Smooth muscle cell of trachea (primary cell): ENCODE results near the gene ZNF600. TPM values are rescaled to one million over a fixed set of nuclear protein-coding genes. Genes with fewer than 3 reads are reported as not detected.

Experiments used
- total RNA-seq: library from RNA; depleted of rRNA; stranded (reverse); fragments of >200 nt; gene quantifications from 2 replicates; pipeline ENCODE4 v1.2.1, GENCODE V29; 2014

Gene ZNF600
- total RNA-seq: 3.3 and 4.7 TPM in 2 replicates

DNA sequence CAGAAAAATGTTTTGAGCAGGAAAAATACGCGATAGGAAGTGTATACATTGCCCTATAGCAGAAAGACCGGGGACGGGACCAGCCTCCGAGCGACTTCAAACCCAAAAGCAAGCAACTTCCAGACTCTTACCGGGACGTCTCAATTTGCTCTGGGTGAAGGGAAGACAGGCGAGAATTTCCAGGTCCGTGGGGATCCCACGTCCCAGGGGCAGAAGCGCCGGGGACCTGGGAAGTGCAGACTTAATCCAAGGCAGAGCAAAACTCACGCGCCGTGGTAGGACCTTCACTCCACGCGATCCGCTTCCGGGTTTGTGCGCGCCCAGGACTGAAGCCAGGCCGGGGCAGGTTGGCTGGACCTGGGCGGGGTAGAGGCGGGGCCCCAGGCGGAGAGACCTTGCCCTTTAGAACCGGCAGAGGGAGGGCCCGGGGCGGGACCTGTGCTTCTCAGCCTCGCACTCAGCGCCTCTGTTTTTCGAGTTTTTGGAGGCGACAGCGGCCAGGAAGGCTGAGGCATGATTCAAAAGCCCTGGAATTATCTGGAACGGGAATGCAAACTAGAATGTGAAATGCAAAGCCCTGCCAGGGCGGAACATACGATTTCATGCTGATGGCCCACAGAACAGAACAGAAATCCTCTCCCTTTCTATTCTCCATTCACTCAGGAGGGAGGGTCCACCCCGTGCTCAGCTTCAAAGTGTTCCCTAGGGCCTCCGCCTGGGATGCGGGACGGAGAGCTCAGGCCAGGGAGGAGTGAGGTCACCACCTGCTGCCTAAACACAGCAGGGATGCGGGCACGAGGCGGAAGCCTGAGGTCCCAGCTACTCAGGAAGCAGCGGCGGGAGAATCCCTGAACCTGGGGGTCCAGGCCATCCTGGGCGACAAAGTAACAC, at the start of gene ZNF600:
TSS of gene ZNF600 (minus strand) at position 328 of the 891 bp plus-strand sequence. CDS start 7,903 bp downstream, outside the sequence.

DNA sequence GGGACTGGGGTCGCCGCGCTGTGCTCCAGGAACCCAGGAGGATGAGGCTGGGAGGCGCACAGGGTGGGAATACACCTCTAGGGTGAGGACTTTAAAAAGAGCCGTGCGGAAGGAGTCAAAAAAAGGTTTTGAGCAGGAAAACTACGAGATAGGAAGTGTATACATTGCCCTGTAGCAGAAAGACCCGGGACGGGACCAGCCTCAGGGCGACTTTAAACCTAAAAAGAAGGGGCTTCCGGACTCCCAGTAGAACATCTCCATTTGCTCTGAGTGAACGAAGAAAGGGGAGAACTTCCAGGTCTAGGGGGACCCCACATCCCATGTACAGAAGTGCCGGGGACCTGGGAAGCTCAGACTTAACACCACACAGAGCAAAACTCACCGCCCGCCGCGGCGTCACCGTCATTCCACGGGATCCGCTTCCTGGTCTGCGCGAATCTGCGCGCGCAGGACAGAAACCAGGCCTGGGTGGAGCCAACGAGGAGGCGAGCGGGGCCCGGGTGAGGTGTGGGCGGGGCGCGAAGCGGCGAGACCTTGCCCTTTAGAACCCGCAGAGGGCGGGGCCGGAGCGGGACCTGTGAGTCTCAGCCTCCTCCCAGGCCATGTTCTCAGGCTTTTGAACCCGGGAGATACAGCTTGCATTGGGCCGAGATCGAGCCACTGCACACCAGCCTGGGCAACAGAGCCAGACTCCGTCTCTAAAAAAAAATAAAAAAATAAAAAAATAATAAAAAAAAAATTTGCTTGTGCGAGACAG, 34.8 kb upstream of the ZNF600 start, which contains the start of gene ZNF28:
TSS of gene ZNF28 (minus strand) at position 430 of the 757 bp plus-strand sequence. CDS start 3,675 bp downstream, outside the sequence.

DNA sequence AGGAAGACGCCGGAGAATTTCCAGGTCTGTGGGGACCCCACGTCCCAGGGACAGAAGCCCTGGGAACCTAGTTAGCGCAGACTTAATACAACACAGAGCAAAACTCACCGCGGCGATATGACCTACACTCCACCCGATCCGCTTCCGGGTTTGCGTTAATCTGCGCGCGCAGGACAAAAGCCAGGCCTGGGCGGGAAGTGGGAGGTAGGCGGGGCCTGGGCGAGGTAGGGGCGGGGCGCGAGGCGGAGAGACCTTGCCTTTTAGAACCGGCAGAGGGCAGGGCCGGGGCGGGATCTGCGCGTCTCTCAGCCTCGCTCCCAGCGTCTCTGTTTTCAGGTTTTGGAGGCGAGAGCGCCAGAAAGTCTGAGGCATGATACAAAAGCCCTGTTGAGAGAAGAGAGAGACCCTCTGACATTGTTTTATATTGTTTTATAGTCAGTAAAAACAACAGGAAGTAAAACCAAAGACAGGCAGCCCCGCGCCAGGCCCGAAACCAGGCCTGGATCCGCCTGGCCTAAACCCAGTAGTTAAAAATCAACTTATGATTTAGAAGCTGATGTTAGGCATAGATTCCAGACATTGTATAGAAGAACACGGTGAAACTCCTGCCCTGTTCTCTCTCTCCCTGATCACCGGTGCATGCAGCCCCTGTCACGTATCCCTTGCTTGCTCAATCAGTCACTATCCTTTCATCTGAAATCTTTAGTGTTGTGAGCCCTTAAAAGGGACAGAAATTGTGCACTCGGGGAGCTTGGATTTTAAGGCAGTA, 51.5 kb downstream of the ZNF600 start, which contains the start of gene ZNF611:
TSS of gene ZNF611 (minus strand) at position 152 of the 769 bp plus-strand sequence. CDS start 19,150 bp downstream, outside the sequence.

Other genes starting within 250 kb of the ZNF600 start
- gene ZNF701, start 216.5 kb downstream of the ZNF600 start, total RNA-seq: 14.1 and 16.1 TPM in 2 replicates
- 50.6 and 56.7 TPM in 2 replicates for gene ZNF83, start 148.4 kb downstream of the ZNF600 start, total RNA-seq
- 15.4 and 16.9 TPM in 2 replicates for gene ZNF611, start 51.7 kb downstream of the ZNF600 start, total RNA-seq
- 8.7 and 14.4 TPM in 2 replicates for gene ZNF28, start 34.8 kb upstream of the ZNF600 start, total RNA-seq
- gene ZNF468, start 70.8 kb upstream of the ZNF600 start, total RNA-seq: 15.7 and 19.4 TPM in 2 replicates
- 14.8 and 16.2 TPM in 2 replicates for gene ZNF320, start 110.8 kb upstream of the ZNF600 start, total RNA-seq
- gene ZNF888, start 136.6 kb upstream of the ZNF600 start, total RNA-seq: 2.6 and 8.9 TPM in 2 replicates
- gene ZNF816, start 176.1 kb upstream of the ZNF600 start, total RNA-seq: 11.1 and 12.9 TPM in 2 replicates
- not detected in 2 replicates for gene ERVV-1, start 227.1 kb upstream of the ZNF600 start, total RNA-seq